IPS-15b (cell line): Measurements from ENCODE around the gene HACL1.

Source experiments
- H3K27me3 ChIP-seq: one replicate; pipeline ENCODE4 v1.6.1; 2013; ENCODE audit warnings: low read length; ENCODE audit not compliant: control insufficient read depth, insufficient read depth
- H3K36me3 ChIP-seq: one replicate; pipeline ENCODE4 v1.6.1; 2013; ENCODE audit warnings: low read length; ENCODE audit not compliant: control insufficient read depth, insufficient read depth
- H3K4me1 ChIP-seq: one replicate; pipeline ENCODE4 v1.6.1; 2013; ENCODE audit warnings: mild to moderate bottlenecking, low read length; ENCODE audit not compliant: control insufficient read depth, insufficient read depth
- H3K4me3 ChIP-seq: one replicate; pipeline ENCODE4 v1.5.1; 2013; ENCODE audit warnings: low read depth, low read length
- H3K9ac ChIP-seq: one replicate; pipeline ENCODE4 v1.6.1; 2013; ENCODE audit warnings: low read depth, mild to moderate bottlenecking, low read length
- H3K9me3 ChIP-seq: one replicate; pipeline ENCODE4 v1.6.1; 2013; ENCODE audit warnings: mild to moderate bottlenecking, low read length; ENCODE audit not compliant: control insufficient read depth, insufficient read depth

The HACL1 gene

GRCh38 chr3:15636028-15636709, 34.8 kb upstream of the HACL1 start:
- Histone ChIP-seq H3K9ac (no peak overlapping the region), H3K4me3 (no peak overlapping the region), H3K27me3 (no peaks in the 10 kb centered on the region), H3K36me3 (no peaks in the 10 kb centered on the region), H3K4me1 (peaks cover 29% of the 10 kb centered on the region), H3K9me3 (no peaks in the 10 kb centered on the region)

GRCh38 chr3:15635121-15635661, 33.8 kb upstream of the HACL1 start:
- peaks cover 36% of the 10 kb centered on the region for H3K4me1 ChIP-seq
- H3K9me3 ChIP-seq, result no peaks in the 10 kb centered on the region
- no peak overlapping the region for H3K9ac ChIP-seq
- H3K4me3 ChIP-seq, result no peak overlapping the region
- H3K36me3 ChIP-seq, result no peaks in the 10 kb centered on the region
- no peaks in the 10 kb centered on the region for H3K27me3 ChIP-seq

- Histone ChIP-seq H3K4me1 (peaks cover 40% of the 10 kb centered on the region), H3K9me3 (no peaks in the 10 kb centered on the region), H3K4me3 (no peak overlapping the region), H3K9ac (no peak overlapping the region), H3K27me3 (no peaks in the 10 kb centered on the region), H3K36me3 (no peaks in the 10 kb centered on the region)
These were observed 33.3 kb upstream of the HACL1 start for GRCh38 chr3:15634671-15635070.

DNA sequence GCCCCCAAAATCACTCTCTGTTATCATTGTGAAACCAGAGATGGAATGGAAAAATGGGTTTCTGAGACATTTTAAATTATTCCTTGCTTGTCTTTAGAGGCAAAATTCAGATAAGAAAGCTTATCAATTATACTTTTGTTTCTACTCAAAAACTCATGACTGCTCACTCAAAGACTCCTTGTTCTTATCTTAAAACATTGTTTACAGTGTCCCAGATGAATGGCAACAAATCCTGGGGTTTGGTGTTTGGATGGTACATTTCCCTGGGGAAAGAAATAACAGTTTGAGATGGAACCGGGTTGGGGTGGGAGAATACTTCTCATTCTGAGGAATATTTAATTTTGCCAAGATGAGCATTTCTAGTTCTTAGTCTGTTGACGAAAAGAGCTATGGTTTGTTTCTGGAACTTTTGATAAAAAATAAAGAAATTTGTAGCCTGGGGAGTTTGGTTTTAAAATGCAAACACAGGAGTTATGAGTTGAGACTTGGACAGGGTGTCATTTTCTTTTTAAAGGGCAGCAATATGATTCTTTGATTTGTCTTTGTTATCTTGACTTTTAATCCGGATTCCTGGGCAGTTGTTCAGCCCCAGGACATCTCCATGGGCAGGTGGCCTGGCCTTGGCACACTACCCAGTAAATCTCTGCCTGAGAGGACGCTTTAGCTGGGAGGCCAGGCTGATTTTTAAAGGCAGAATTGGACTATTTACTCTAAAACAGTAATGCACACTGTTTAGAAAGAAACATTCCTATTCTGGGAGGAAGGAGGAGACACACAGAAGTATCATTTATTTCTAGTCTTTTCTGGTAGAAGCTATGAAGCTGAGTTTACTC, 32.6 kb upstream of the HACL1 start:
- Histone ChIP-seq H3K36me3 (no peaks in the 10 kb centered on the region), H3K4me1 (peaks cover 41% of the 10 kb centered on the region), H3K9me3 (no peaks in the 10 kb centered on the region), H3K9ac (no peak overlapping the region), H3K4me3 (no peak overlapping the region), H3K27me3 (no peaks in the 10 kb centered on the region)

DNA sequence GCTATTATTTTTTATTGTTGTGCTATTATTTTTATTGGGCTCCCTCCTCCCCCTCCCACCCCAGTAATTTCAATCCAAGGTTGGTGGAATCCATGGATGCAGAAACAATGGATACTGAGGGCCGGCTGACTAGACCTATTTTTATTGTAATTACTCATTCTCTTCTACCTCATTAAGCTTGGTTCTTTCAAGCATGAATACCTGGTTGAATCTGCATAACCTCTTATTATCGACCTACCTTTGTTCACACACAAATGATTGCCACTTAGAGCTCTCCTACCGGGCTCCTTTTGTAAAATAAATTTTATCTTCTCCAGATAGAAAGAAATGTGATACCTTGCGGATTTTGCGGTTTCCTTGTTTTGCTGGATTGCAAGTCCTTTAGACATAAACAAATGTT, 31.8 kb upstream of the HACL1 start:
- Histone ChIP-seq H3K4me1 (peaks cover 41% of the 10 kb centered on the region), H3K9ac (no peak overlapping the region), H3K27me3 (no peaks in the 10 kb centered on the region), H3K9me3 (no peaks in the 10 kb centered on the region), H3K4me3 (no peak overlapping the region), H3K36me3 (no peaks in the 10 kb centered on the region)

GRCh38 chr3:15632212-15632580, 30.8 kb upstream of the HACL1 start:
- no peaks in the 10 kb centered on the region for H3K36me3 ChIP-seq
- H3K9ac ChIP-seq, result no peak overlapping the region
- H3K4me1 ChIP-seq, result peaks cover 41% of the 10 kb centered on the region

DNA sequence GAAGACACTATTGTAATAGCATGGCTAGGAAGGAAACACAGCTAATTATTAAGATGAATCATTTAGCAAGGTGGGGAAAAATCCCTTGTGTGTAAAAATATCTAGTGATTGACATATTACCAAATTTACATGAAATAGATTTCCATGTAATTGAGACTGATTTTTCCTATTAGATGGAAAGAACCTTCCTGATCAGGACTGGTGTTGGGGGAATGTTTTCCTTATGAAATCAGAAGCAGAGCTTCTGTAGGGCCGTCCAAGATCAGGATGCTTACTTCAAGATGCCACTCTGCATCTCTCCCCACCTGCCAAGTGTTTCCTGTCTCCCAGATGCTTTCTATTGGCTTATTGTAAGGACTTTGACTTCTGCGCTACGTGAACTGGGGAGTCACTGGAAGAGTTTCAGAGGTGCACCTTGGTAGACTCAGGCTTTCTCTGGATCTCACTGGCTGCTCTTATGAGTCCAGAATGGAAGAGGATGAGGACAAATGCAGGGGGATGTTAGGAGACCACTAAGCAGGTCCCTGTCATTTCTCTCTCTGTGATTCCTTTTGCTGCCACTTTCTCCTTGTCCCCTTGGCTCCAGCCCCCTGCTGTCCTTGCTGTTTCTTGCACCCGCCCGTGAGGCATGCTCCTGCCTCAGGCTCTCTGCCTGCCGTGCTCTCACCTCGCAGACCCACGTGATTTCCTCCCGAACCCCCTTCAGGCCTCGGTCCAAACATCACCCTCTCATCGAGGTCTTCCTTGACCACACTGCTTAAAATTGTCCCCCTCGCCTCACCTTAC, 30.2 kb upstream of the HACL1 start:
- Histone ChIP-seq H3K4me3 (no peak overlapping the region), H3K4me1 (peaks cover 41% of the 10 kb centered on the region), H3K9me3 (no peaks in the 10 kb centered on the region), H3K27me3 (no peaks in the 10 kb centered on the region), H3K9ac (no peak overlapping the region), H3K36me3 (no peaks in the 10 kb centered on the region)

More at GRCh38 chr3:15632212-15632580, 30.8 kb upstream of the HACL1 start:
- Histone ChIP-seq H3K9me3 (no peaks in the 10 kb centered on the region), H3K4me3 (no peak overlapping the region), H3K27me3 (no peaks in the 10 kb centered on the region)

DNA sequence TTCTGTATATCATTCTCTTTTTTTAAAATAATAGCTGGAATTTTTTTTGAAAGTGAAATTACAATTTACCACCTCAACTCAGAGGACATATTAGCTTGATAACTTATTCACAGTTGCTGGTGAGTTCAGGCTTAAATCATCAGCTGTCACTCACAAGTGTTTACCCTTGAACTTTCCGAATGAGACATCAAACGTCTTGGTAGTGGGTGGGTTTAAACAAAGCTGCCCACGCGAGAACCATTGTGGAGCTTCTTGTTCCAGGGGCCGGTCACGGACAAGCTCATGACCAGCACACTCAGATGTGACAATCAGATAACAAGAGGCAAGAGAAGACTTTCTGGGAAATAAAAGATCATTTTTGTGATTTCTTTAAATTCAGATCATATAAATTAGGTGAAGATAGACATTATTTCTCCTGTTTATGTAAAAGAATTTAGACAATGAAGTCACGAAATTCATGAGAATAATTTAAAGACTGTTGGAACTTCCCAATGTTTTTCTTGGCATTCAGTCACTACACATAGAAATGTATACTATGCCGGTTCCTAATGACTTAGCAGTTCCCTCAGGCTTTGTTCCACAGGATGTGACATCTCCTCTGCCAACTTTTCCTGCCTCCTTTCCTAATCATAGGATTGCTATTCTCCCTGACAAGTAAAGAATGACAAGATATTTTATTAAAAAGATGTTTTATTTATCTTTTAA, 29.4 kb upstream of the HACL1 start:
- Histone ChIP-seq H3K4me3 (no peak overlapping the region), H3K9ac (no peak overlapping the region), H3K36me3 (no peaks in the 10 kb centered on the region), H3K27me3 (no peaks in the 10 kb centered on the region), H3K9me3 (no peaks in the 10 kb centered on the region), H3K4me1 (peaks cover 34% of the 10 kb centered on the region)

DNA sequence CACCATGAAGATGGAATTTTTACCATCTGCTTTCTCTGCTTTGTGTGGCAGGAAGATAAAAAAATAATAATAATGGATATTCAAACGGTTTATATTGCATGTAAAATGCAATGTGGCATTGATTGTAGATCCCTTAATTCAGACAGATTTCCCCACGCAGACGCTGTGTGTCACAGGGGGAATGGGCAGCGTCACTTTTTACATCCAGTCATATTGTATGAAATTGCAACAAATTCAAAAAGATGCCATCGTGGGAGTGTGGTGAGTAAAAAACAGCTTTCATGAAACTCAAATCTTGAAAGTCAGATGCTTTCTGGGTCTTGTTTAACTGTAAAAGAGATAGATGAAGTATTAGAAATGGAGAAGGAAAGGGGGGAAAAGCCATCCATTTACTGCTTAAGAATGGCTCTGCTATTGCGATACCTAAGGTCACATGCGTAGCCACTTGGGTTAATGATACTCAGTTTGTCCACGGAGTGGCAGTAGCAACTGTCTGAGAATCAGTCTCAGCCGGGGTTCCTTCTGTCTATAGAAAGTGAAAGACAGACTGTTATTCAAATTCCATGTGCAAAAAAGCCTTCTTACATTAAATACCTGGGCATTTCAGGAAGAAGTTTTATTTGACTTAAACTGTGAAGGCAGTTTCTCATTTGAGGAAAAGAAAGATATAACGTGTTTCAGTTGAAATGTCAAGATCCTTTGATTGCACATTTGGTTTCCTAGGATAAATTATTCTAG, 28.7 kb upstream of the HACL1 start:
- Histone ChIP-seq H3K9ac (no peak overlapping the region), H3K27me3 (no peaks in the 10 kb centered on the region), H3K36me3 (no peaks in the 10 kb centered on the region), H3K9me3 (no peaks in the 10 kb centered on the region), H3K4me1 (peaks cover 34% of the 10 kb centered on the region), H3K4me3 (no peak overlapping the region)

GRCh38 chr3:15628967-15629366, 27.6 kb upstream of the HACL1 start:
- Histone ChIP-seq H3K36me3 (no peaks in the 10 kb centered on the region), H3K27me3 (no peaks in the 10 kb centered on the region), H3K4me1 (peaks cover 34% of the 10 kb centered on the region), H3K9me3 (no peaks in the 10 kb centered on the region), H3K9ac (no peak overlapping the region), H3K4me3 (no peak overlapping the region)
